ENCODE data around the gene KCNQ1.

DNA sequence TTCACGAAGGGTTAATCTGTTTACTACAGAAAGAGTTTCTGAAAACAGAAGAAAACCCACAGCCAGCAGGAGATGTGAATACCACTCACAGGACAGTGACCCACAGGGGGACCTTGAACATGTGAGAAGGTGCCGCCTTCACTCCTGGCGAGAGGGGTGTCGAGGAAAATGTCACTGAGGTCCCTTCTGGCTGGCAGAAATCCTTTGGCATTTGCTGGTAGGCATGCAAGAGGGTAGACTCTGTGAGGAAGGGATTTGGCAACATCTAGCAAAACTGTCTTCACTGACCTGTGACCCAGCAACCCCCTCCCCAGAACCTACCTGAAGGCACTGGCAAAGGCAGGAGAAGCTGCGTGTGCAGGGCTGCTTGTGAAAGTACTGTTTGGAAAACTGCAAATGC is 8.6 kb downstream of the KCNQ1 start:
- no peak for TF ChIP-seq CTCF (conservative IDR thresholded peaks at IDR 0.05 in 1 of 2, IDR thresholded peaks at IDR 0.05 in 1 of 2; ENCODE audit: low read depth in 1 of 2, low read length in 2 of 2)
- no peak for TF ChIP-seq EZH2 (IDR thresholded peaks at IDR 0.05; ENCODE audit: low read length, missing control alignments)

Measured in fibroblast of lung (primary cell).